Kidney (tissue), 14 donors: ENCODE results near the gene NF1. TPM values are rescaled to one million over a fixed set of nuclear protein-coding genes. Genes with fewer than 3 reads are reported as not detected.
A peak's percentile ranks its signal among the peaks of the same experiment; 100 is the strongest.

Source experiments
- DNase-seq, 5 donors: peaks; one replicate each; pipeline ENCODE4 v3.0.0-alpha.2; 2013 to 2020
- FAIRE-seq: peaks from 2 replicates; lab custom pipeline; 2012; peaks lifted over from hg19 to GRCh38; lab: Jason Lieb, UNC
- H3K27ac ChIP-seq, 2 donors: one replicate each; pipeline ENCODE4 v1.7.0; 2013; ENCODE audit warnings: low read depth in 2 of 2, low read length in 2 of 2, inconsistent platforms in 1 of 2
- H3K27me3 ChIP-seq: one replicate; pipeline ENCODE4 v1.7.1; 2013; ENCODE audit warnings: low read length, inconsistent platforms; ENCODE audit not compliant: control insufficient read depth, insufficient read depth
- H3K36me3 ChIP-seq, 3 donors: one replicate each; pipeline versions ENCODE4 v1.7.0 to v1.7.1; 2013; ENCODE audit warnings: low read length in 3 of 3, control low read depth in 1 of 3, inconsistent platforms in 1 of 3; ENCODE audit not compliant: insufficient read depth in 3 of 3, control insufficient read depth in 2 of 3
- H3K4me1 ChIP-seq, 3 donors: one replicate each; pipeline versions ENCODE4 v1.7.0 to v1.7.1; 2013; ENCODE audit warnings: low read length in 3 of 3, inconsistent platforms in 1 of 3, low read depth in 1 of 3; ENCODE audit not compliant: control insufficient read depth in 2 of 3, insufficient read depth in 2 of 3
- H3K4me3 ChIP-seq, 3 donors: one replicate each; pipeline versions ENCODE4 v1.7.0 to v1.8.1; 2013; ENCODE audit warnings: low read length in 3 of 3, control low read depth in 1 of 3, inconsistent platforms in 1 of 3
- H3K9ac ChIP-seq, 3 donors: one replicate each; pipeline versions ENCODE4 v1.7.0 to v1.7.1; 2013; ENCODE audit warnings: low read length in 3 of 3, control low read depth in 1 of 3, inconsistent platforms in 1 of 3
- H3K9me3 ChIP-seq, 3 donors: one replicate each; pipeline versions ENCODE4 v1.7.0 to v1.7.1; 2013; ENCODE audit warnings: low read length in 3 of 3, control low read depth in 1 of 3, inconsistent platforms in 1 of 3; ENCODE audit not compliant: control insufficient read depth in 2 of 3, insufficient read depth in 1 of 3
- intact Hi-C: fragments of 100-400 bp; cut with DNase I; formaldehyde crosslinking; loops from one replicate; pipeline ENCODE4 v1.11.1; 2022
- polyA plus RNA-seq: library from polyadenylated mRNA; stranded (reverse); fragments of 350-450 nt; fragmentation: Illumina TruSeq; extraction: RNeasy Lipid Tissue Mini Kit (QIAGEN cat#74804); gene quantifications from one replicate; pipeline ENCODE4 v1.2.3, GENCODE V29; 2014; ENCODE audit warnings: low read depth, low replicate concordance; ENCODE audit not compliant: insufficient read depth
- total RNA-seq: library from RNA; stranded (reverse); fragmentation: NEBNext Ultra II Directional; extraction: Animal tissue kit (Norgen Biotek cat#: 25700); gene quantifications from one replicate; pipeline ENCODE4 v1.2.1, GENCODE V29; 2021
- TF ChIP-seq, protein P1 (sequence below): IDR thresholded peaks from 3 replicates; pipeline ENCODE4 v1.5.1; 2012; ENCODE audit warnings: mild to moderate bottlenecking, moderate library complexity, borderline replicate concordance; ENCODE audit not compliant: insufficient read depth; ENCODE audit errors: extremely low read depth
- donor health status: control.
- donor health status: control.
- donor health status: control.
- donor health status: control.
- donor health status: control.
- donor health status: DM: yes; HTN: yes; CAD: no.
- donor health status: Normal renal cell carcinoma (clear cell type).

The NF1 gene
- total and polyA plus RNA-seq, 2 donors from 2014 or later = 7.8 to 61.3 TPM

DNA sequence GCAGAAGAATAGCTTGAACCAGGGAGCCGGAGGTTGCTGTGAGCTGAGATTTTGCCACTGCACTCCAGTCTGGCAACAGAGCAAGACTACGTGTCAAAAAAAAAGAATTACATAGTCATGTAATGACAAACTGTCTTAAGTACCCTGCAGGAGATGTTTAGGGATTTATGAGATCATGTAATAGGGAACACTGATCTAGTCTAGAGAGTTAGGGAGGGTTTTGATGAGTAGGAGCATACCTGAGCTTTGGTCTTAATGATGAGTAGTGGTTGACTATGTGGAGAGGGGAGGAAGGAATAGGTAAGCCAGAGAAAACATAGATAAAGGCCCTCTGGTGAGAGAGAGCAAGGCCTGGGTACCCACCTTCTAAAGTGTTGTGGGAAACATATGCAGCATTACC is 30.1 kb upstream of the NF1 start:
- H3K36me3 ChIP-seq = no peaks in the 10 kb centered on the region
- H3K27me3 ChIP-seq = no peaks in the 10 kb centered on the region
- intact Hi-C loops = no loop called here
- no peak overlapping the region for H3K4me3 ChIP-seq
- no peak overlapping the region for H3K9ac ChIP-seq
- TF ChIP-seq, protein P1, sequence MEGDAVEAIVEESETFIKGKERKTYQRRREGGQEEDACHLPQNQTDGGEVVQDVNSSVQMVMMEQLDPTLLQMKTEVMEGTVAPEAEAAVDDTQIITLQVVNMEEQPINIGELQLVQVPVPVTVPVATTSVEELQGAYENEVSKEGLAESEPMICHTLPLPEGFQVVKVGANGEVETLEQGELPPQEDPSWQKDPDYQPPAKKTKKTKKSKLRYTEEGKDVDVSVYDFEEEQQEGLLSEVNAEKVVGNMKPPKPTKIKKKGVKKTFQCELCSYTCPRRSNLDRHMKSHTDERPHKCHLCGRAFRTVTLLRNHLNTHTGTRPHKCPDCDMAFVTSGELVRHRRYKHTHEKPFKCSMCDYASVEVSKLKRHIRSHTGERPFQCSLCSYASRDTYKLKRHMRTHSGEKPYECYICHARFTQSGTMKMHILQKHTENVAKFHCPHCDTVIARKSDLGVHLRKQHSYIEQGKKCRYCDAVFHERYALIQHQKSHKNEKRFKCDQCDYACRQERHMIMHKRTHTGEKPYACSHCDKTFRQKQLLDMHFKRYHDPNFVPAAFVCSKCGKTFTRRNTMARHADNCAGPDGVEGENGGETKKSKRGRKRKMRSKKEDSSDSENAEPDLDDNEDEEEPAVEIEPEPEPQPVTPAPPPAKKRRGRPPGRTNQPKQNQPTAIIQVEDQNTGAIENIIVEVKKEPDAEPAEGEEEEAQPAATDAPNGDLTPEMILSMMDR = no peak
- no peaks in the 10 kb centered on the region for H3K9me3 ChIP-seq
- no peaks in the 10 kb centered on the region for H3K4me1 ChIP-seq
- FAIRE-seq = no peak
- no peak for DNase-seq
- no peak overlapping the region for H3K27ac ChIP-seq

DNA sequence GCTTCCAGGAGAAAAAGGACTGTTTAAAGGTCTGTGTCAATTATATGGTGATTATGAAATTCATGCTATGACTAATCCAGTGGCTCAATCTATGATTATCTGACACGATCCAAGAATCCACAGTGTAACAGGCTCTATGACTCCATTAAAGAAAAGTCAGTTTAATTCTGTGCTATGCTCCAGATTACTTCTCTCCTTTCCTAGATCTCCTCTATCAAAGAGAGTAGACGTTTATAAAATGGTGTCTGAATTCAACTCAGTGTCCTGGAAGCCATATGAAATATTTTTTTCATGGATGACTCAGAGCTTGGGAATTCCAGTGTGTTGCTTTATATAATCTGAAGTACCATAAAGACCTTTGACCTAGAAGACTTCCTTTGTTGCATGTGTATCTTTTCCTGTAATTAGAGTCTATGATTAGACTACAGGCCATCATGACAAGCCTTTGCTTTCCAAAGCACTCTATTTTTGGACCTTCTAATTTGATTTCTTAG is 27.0 kb upstream of the NF1 start:
- H3K36me3 ChIP-seq = no peaks in the 10 kb centered on the region
- no peak overlapping the region for H3K27ac ChIP-seq
- H3K9ac ChIP-seq = no peak overlapping the region
- H3K4me3 ChIP-seq = no peak overlapping the region
- H3K27me3 ChIP-seq = no peaks in the 10 kb centered on the region
- intact Hi-C loops = no loop called here
- peak in 2 of 5 donors; percentile 11 to 29 for DNase-seq
- H3K4me1 ChIP-seq = no peaks in the 10 kb centered on the region
- FAIRE-seq = no peak
- TF ChIP-seq, protein P1 = no peak
- H3K9me3 ChIP-seq = no peaks in the 10 kb centered on the region

DNA sequence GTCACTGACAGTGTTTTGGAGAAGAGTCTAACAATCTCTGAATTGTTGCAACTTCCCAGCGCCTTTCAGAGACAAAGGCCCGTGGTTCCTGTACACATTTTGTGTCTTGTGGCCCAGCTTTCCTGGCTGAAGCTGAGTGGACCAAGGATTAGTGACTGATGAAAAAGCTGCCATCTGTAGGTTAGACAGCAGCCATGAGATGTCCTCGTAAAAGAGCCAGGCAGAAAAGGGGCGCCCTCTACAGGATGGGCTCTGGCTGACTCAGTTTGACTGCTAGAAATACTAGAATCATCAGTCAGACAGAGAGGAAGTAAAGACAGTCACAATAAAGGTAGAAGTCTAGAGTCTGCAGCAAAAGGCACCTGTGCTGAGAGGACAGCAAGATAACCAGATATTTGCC is 26.5 kb upstream of the NF1 start:
- Histone ChIP-seq H3K9ac (no peak overlapping the region), H3K27me3 (no peaks in the 10 kb centered on the region), H3K4me3 (no peak overlapping the region), H3K4me1 (no peaks in the 10 kb centered on the region), H3K9me3 (no peaks in the 10 kb centered on the region), H3K27ac (no peak overlapping the region), H3K36me3 (no peaks in the 10 kb centered on the region)
- intact Hi-C loops = no loop called here
- TF ChIP-seq, protein P1 = peak; percentile 37
- FAIRE-seq (no peak), DNase-seq (no peak)

DNA sequence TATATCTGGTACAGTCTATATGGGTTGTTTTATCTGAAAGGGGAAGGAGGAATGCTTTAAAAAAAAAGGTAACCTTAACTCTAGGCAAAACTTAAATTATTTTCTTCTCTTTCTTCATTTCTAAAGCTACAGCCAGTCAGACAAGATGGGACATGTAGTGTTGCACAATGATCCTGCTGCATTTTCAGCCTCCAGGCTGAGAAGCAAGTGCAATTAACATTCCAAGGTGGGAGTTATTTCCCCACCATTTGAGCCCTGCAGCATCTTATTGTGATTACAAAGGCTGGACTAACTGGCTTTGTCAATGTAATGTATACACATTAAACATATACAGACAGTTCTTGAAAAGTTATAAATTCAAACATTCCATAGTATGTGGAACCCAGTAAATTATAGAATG is 22.6 kb upstream of the NF1 start:
- H3K4me3 ChIP-seq = no peak overlapping the region
- no peaks in the 10 kb centered on the region for H3K36me3 ChIP-seq
- FAIRE-seq = no peak
- TF ChIP-seq, protein P1 = no peak
- H3K27ac ChIP-seq = no peak overlapping the region
- H3K9ac ChIP-seq = no peak overlapping the region
- H3K9me3 ChIP-seq = no peaks in the 10 kb centered on the region
- no peaks in the 10 kb centered on the region for H3K27me3 ChIP-seq
- intact Hi-C loops = no loop called here
- no peaks in the 10 kb centered on the region for H3K4me1 ChIP-seq
- DNase-seq = peak in 3 of 5 donors; percentile 24 to 63 (median 58)
